ENCODE results near the gene DYNC2I2. TPM values are rescaled to one million over a fixed set of nuclear protein-coding genes. Genes with fewer than 3 reads are reported as not detected.
"Not testable (repeated sequence)": the region's sequence is repeated elsewhere in the genome, so short reads cannot be mapped to it uniquely, and the experiment has no call there.

DYNC2I2 gene
- total RNA-seq, 4 donors from 2014 or later: 41.4 to 160 (median 94.9) TPM

DNA sequence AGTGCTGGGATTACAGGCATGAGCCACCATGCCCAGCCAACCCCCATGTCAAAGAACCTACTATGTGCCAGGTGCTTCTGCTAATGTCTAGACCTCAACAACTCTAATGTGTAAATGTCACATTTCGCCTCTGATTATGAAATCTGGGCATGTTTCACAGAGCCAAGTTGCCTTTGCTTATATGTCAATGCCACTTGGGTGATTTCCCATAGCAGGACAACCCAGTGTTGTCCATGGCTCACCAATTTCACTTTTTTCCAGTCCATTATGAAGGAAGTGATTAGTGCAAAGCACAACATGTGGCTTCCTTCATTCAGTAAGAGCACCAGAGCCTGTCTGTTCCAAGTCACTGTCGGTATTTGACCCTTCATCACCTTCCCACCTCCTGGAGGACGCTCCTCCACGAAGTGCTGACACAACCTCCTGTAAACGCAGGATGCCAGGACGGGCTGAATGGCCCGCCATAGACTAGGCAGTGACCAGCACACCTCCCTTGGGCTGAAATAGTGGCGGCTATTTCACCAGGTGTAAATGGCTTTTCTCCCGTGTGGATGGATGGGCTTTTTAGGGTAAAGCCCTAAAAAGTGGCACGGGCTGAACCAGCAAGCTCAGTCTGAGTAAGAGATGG, 44.7 kb upstream of the DYNC2I2 start:
- in situ Hi-C loops (cut with MboI; ENCODE audit: low pct_ligation_motif_present in 1 of 4, low pct_unique_long_range_greater_than_20kb in 1 of 4, low sequenced_read_pairs in 3 of 4): no loop called here
- H3K4me3 ChIP-seq: no peak overlapping the region
- H3K9me3 ChIP-seq: no peaks in the 10 kb centered on the region
- intact Hi-C loops (cut with DNase I; ENCODE audit: low total_unique reads): no loop called here
- 78 to 85% methylated on average over 4 to 10 of the region's 10 CpGs for WGBS, 2 donors (ENCODE audit: low coverage in 1 of 2)
- H3K4me1 ChIP-seq: peaks cover 0 to 10% (median 6%) of the 10 kb centered on the region in 4 donors
- no peaks in the 10 kb centered on the region for H3K36me3 ChIP-seq
- no peak for DNase-seq
- TF ChIP-seq, protein P1, sequence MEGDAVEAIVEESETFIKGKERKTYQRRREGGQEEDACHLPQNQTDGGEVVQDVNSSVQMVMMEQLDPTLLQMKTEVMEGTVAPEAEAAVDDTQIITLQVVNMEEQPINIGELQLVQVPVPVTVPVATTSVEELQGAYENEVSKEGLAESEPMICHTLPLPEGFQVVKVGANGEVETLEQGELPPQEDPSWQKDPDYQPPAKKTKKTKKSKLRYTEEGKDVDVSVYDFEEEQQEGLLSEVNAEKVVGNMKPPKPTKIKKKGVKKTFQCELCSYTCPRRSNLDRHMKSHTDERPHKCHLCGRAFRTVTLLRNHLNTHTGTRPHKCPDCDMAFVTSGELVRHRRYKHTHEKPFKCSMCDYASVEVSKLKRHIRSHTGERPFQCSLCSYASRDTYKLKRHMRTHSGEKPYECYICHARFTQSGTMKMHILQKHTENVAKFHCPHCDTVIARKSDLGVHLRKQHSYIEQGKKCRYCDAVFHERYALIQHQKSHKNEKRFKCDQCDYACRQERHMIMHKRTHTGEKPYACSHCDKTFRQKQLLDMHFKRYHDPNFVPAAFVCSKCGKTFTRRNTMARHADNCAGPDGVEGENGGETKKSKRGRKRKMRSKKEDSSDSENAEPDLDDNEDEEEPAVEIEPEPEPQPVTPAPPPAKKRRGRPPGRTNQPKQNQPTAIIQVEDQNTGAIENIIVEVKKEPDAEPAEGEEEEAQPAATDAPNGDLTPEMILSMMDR (IDR thresholded peaks at IDR 0.05): no peak
- TF ChIP-seq POLR2AphosphoS5 (IDR thresholded peaks at IDR 0.05): no peak
- no peak for TF ChIP-seq EP300 (IDR thresholded peaks at IDR 0.05; ENCODE audit: low read depth)
- no peak for TF ChIP-seq POLR2A (IDR thresholded peaks at IDR 0.05)
- H3K27me3 ChIP-seq: no peaks in the 10 kb centered on the region
- no peak overlapping the region for H3K27ac ChIP-seq

DNA sequence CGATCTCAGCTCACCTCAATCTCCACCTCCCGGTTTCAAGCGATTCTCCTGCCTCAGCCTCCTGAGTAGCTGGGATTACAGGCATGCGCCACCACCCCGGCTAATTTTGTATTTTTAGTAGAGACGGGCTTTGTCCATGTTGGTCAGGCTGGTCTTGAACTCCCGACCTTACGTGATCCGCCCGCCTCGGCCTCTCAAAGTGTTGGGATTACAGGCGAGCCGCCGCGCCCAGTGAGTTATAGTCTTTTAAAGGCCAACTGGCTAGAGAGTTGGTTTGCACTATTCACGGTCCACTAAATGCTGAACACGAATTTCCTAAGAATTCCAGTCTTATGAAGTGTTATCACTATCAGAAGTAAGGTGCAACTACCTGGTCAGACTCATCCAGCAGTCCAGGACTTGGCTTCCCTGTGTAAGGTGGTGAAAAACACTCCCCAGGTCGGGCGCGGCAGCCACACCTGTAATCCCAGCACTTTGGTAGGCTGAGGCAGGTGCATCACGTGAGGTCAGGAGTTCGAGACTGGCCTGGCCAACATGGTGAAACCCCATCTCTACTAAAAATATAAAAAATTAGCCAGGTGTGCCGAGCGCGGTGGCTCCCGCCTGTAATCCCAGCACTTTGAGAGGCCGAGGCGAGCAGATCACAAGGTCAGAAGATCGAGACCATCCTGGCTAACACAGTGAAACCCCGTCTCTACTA, 42.6 kb upstream of the DYNC2I2 start:
- H3K9me3 ChIP-seq; intact Hi-C loops (cut with DNase I; ENCODE audit: low total_unique reads); DNase-seq; H3K4me3 ChIP-seq; H3K27me3 ChIP-seq; H3K4me1 ChIP-seq; in situ Hi-C loops (cut with MboI; ENCODE audit: low pct_ligation_motif_present in 1 of 4, low pct_unique_long_range_greater_than_20kb in 1 of 4, low sequenced_read_pairs in 3 of 4); H3K27ac ChIP-seq: not testable (repeated sequence)
- WGBS, 2 donors (ENCODE audit: low coverage in 1 of 2): 91 to 100% methylated on average over 8 to 30 of the region's 30 CpGs
- peaks cover 0 to 12% (median 3%) of the 10 kb centered on the region in 4 donors for H3K36me3 ChIP-seq

DNA sequence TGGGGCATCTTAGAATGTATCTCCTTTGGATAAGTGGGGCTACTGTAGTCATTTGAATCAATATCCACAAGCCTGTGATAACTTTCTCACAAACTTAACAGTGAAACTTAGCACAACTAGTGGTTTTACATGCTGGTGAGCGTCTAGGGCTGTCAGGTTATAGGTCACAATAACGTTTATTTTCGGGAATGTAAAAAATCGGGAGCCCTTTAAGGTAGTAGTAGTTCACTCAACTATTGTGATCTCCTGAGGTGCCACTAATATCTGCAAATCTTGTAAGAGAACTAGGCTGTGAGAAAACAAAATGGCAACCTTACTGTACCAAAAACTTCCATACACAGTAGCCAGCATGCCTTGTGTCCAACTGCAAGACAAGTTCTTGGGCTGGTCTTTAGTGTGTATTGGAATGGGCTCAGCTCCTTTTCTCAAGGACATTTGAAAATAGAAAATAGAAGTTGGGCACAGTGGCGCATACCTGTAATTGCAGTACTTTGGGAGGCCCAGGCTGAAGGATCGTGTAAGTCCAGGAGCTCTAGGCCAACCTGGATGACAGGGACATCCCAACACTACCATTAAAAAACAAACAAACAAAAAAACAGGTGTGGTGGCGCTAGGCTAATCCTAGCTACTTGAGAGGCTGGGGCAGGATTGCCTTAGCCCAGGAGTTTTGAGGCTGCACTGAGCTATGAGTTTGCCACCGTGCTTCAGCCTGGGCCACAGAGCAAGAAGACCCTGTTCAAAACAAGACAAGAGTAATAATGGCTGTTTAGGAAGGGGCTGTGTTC, 40.5 kb upstream of the DYNC2I2 start:
- 62 to 74% methylated on average over 6 to 8 of the region's 8 CpGs for WGBS, 2 donors (ENCODE audit: low coverage in 1 of 2)
- H3K9me3 ChIP-seq: no peaks in the 10 kb centered on the region
- no peak for TF ChIP-seq EP300 (IDR thresholded peaks at IDR 0.05; ENCODE audit: low read depth)
- TF ChIP-seq POLR2AphosphoS5 (IDR thresholded peaks at IDR 0.05): peak in 1 of 3 donors; percentile 14
- TF ChIP-seq, protein P1 (IDR thresholded peaks at IDR 0.05): no peak
- no peak for DNase-seq
- H3K4me3 ChIP-seq: no peak overlapping the region
- in situ Hi-C loops (cut with MboI; ENCODE audit: low pct_ligation_motif_present in 1 of 4, low pct_unique_long_range_greater_than_20kb in 1 of 4, low sequenced_read_pairs in 3 of 4): no loop called here
- H3K4me1 ChIP-seq: peaks cover 0 to 2% (median 0%) of the 10 kb centered on the region in 4 donors
- intact Hi-C loops (cut with DNase I; ENCODE audit: low total_unique reads): no loop called here
- no peaks in the 10 kb centered on the region for H3K27me3 ChIP-seq
- H3K27ac ChIP-seq: no peak overlapping the region
- H3K36me3 ChIP-seq: peaks cover 0 to 32% (median 13%) of the 10 kb centered on the region in 4 donors

DNA sequence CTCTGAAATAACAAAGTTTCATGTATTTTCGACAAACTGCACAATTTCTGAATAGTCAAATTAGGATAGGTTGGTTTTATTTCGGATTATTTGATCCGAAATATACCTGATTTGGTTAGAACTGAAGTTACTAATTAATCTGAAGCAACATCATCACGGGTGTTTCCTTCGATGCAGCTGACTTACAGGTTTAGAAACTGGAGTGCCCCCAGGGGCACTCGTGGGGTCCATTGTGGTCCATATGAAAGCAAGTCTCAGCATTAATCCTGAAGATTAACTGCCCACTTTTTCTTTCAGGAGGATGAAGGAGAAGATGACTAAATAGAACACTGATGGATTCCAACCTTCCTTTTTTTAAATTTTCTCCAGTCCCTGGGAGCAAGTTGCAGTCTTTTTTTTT, 37.7 kb upstream of the DYNC2I2 start:
- H3K27ac ChIP-seq: no peak overlapping the region
- peaks cover 0 to 35% (median 15%) of the 10 kb centered on the region in 4 donors for H3K36me3 ChIP-seq
- in situ Hi-C loops (cut with MboI; ENCODE audit: low pct_ligation_motif_present in 1 of 4, low pct_unique_long_range_greater_than_20kb in 1 of 4, low sequenced_read_pairs in 3 of 4): no loop called here
- no peak for TF ChIP-seq POLR2AphosphoS5 (IDR thresholded peaks at IDR 0.05)
- TF ChIP-seq POLR2A (IDR thresholded peaks at IDR 0.05): no peak
- TF ChIP-seq, protein P1 (IDR thresholded peaks at IDR 0.05): no peak
- no peak for TF ChIP-seq EP300 (IDR thresholded peaks at IDR 0.05; ENCODE audit: low read depth)
- no peaks in the 10 kb centered on the region for H3K9me3 ChIP-seq
- no peaks in the 10 kb centered on the region for H3K27me3 ChIP-seq
- no peak overlapping the region for H3K4me3 ChIP-seq
- DNase-seq: no peak
- intact Hi-C loops (cut with DNase I; ENCODE audit: low total_unique reads): no loop called here
- WGBS, 2 donors (ENCODE audit: low coverage in 1 of 2): 61 to 65% methylated on average over 6 of the region's 6 CpGs
- peaks cover 8 to 12% (median 10%) of the 10 kb centered on the region in 4 donors for H3K4me1 ChIP-seq

DNA sequence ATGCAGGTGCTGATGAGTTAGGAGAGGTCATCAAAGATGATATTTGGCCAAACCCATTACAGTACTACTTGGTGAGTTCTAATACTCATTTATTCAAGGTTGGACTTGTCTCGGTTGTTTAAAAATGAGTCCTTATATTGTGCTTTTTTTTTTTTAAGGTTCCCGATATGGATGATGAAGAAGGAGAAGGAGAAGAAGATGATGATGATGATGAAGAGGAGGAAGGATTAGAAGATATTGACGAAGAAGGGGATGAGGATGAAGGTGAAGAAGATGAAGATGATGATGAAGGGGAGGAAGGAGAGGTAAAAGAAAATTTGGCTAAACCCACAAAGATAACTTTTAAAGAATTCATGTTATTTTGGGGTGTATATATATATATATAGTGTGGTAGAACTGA, 37.1 kb upstream of the DYNC2I2 start:
- in situ Hi-C loops (cut with MboI; ENCODE audit: low pct_ligation_motif_present in 1 of 4, low pct_unique_long_range_greater_than_20kb in 1 of 4, low sequenced_read_pairs in 3 of 4); H3K27ac ChIP-seq; DNase-seq; H3K9me3 ChIP-seq; H3K4me3 ChIP-seq; intact Hi-C loops (cut with DNase I; ENCODE audit: low total_unique reads); H3K27me3 ChIP-seq: not testable (repeated sequence)
- 82 to 85% methylated on average over 3 of the region's 3 CpGs for WGBS, 2 donors (ENCODE audit: low coverage in 1 of 2)
- Histone ChIP-seq H3K4me1 (peaks cover 8 to 12% (median 10%) of the 10 kb centered on the region in 4 donors), H3K36me3 (peaks cover 0 to 35% (median 15%) of the 10 kb centered on the region in 4 donors)
